ENCODE results near the gene SATB1.

DNA sequence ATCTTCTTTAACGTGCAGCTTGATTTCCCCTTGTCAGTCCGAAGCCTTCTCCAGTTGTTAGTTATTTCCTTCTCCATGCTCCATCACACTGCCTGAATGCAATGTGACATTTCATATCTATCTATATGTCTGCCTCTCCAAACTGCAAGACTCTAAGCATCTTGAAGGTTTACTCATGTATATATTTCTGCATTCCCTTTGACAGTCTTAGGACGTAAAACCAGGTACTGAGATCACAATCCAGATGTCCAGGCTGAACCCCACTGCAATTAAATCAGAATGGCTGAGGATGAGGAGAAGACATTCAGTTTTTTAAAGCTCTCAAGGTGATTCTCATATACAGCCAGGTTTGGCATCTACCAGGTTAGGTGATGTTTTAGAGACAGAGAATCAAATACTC lies 6.1 kb upstream of the SATB1 start:
- TF ChIP-seq, protein P1, sequence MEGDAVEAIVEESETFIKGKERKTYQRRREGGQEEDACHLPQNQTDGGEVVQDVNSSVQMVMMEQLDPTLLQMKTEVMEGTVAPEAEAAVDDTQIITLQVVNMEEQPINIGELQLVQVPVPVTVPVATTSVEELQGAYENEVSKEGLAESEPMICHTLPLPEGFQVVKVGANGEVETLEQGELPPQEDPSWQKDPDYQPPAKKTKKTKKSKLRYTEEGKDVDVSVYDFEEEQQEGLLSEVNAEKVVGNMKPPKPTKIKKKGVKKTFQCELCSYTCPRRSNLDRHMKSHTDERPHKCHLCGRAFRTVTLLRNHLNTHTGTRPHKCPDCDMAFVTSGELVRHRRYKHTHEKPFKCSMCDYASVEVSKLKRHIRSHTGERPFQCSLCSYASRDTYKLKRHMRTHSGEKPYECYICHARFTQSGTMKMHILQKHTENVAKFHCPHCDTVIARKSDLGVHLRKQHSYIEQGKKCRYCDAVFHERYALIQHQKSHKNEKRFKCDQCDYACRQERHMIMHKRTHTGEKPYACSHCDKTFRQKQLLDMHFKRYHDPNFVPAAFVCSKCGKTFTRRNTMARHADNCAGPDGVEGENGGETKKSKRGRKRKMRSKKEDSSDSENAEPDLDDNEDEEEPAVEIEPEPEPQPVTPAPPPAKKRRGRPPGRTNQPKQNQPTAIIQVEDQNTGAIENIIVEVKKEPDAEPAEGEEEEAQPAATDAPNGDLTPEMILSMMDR (IDR thresholded peaks at IDR 0.05; ENCODE audit: low read depth, low read length), result no peak
- no peak for TF ChIP-seq EZH2phosphoT487 (IDR thresholded peaks at IDR 0.05; ENCODE audit: low read depth)
